Epithelial cell of esophagus (primary cell): ENCODE data around the gene MRPL19.

ENCODE experiments used
- DNase-seq: peaks from one replicate; pipeline ENCODE4 v3.0.0; 2010; ENCODE audit warnings: low read depth
- H3K4me3 ChIP-seq: 2 replicates; pipeline ENCODE4 v1.5.1; 2011; ENCODE audit warnings: mild to moderate bottlenecking, low read length, control low read depth
- CTCF ChIP-seq: IDR thresholded peaks from 2 replicates; pipeline ENCODE4 v1.5.1; 2011; ENCODE audit warnings: low read depth, mild to moderate bottlenecking, low read length, control low read depth, inconsistent platforms; ENCODE audit not compliant: insufficient read depth; ENCODE audit errors: missing control alignments

The MRPL19 gene

GRCh38 chr2:75728614-75729419 lies 82.2 kb downstream of the MRPL19 start:
- no peak for TF ChIP-seq CTCF
- no peak for DNase-seq
- no peak overlapping the region for H3K4me3 ChIP-seq

- H3K4me3 ChIP-seq: no peak overlapping the region
- peak; percentile 41 for TF ChIP-seq CTCF
- peak; percentile 26 for DNase-seq
These were observed 83.3 kb downstream of the MRPL19 start for GRCh38 chr2:75729861-75730260.

- no peak for DNase-seq
- TF ChIP-seq CTCF: no peak
These were observed 89.7 kb downstream of the MRPL19 start for GRCh38 chr2:75736276-75736675.

GRCh38 chr2:75737961-75738360 lies 91.4 kb downstream of the MRPL19 start:
- DNase-seq: no peak
- no peak for TF ChIP-seq CTCF
- no peak overlapping the region for H3K4me3 ChIP-seq

More at GRCh38 chr2:75736276-75736675, 89.7 kb downstream of the MRPL19 start:
- no peak overlapping the region for H3K4me3 ChIP-seq
